ENCODE results near the gene SLC6A11. TPM values are rescaled to one million over a fixed set of nuclear protein-coding genes. Genes with fewer than 3 reads are reported as not detected.
A peak's percentile ranks its signal among the peaks of the same experiment; 100 is the strongest.

Gene SLC6A11
- total RNA-seq, 4 donors from 2014 or later, result 0.21 to 1.4 TPM; not detected in 2

DNA sequence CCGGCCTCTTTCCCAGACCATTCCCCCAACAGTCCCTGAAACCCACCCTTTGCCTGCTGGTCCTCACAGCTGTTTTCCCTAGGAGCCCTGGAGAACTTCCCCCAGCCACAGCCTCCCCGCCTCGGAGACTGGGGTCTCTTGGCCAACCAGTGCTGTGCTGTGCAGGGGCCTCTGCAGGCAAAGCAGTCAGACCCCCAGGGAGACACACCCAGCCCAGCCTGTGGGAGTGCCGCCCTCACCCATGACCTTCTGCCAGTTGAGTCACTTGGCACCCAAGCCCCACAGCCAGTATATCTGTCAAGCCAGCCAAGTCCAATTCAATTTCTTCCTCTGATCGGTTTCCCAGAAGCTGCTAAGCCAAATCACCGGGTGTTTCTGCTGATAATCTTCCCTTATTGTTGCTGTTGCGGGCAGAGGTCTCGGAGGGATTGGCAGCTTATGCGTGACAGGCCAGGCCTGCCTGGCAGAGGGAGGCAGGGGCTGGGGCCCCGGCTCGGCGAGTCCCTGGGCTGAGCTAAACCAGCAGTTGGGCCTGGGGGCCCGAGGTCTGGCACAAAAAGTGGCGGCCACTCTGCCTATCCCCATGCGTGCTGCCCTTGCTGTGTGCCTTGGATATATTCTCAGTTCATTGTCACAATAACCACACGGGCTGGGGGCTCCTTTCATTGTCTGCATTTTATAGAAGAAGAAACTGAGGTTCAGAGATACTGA is 110.9 kb downstream of the SLC6A11 start:
- no peak overlapping the region for H3K4me3 ChIP-seq
- H3K27me3 ChIP-seq, result no peaks in the 10 kb centered on the region
- H3K9me3 ChIP-seq, result no peaks in the 10 kb centered on the region
- H3K4me1 ChIP-seq, result no peaks in the 10 kb centered on the region
- no peak overlapping the region for H3K27ac ChIP-seq
- intact Hi-C loops (cut with DNase I; ENCODE audit: low total_unique reads), result no loop called here
- no peak for DNase-seq
- no peaks in the 10 kb centered on the region for H3K36me3 ChIP-seq
- TF ChIP-seq POLR2A (IDR thresholded peaks at IDR 0.05), result no peak
- TF ChIP-seq, protein P1, sequence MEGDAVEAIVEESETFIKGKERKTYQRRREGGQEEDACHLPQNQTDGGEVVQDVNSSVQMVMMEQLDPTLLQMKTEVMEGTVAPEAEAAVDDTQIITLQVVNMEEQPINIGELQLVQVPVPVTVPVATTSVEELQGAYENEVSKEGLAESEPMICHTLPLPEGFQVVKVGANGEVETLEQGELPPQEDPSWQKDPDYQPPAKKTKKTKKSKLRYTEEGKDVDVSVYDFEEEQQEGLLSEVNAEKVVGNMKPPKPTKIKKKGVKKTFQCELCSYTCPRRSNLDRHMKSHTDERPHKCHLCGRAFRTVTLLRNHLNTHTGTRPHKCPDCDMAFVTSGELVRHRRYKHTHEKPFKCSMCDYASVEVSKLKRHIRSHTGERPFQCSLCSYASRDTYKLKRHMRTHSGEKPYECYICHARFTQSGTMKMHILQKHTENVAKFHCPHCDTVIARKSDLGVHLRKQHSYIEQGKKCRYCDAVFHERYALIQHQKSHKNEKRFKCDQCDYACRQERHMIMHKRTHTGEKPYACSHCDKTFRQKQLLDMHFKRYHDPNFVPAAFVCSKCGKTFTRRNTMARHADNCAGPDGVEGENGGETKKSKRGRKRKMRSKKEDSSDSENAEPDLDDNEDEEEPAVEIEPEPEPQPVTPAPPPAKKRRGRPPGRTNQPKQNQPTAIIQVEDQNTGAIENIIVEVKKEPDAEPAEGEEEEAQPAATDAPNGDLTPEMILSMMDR (IDR thresholded peaks at IDR 0.05), result no peak

DNA sequence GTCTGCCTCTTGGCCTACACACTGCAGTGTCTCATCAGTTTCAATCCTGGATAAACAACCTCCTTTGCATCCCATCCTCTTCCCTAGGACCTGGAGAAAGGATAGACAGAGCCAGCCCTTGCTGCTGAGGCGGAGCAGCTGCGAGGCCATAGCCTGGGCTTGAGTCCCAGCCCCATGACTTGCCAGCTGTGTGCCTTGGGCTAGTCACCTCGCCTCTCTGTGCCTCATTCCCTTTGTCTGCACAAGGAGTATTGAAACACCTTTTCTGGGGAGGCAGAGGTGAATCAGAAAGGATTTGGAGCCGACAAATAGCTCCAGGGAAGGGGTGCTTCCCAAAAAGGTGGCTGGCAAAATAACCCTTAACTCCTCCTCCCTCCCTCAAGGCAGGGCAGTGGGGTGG is 111.5 kb downstream of the SLC6A11 start:
- no peaks in the 10 kb centered on the region for H3K9me3 ChIP-seq
- TF ChIP-seq, protein P1 (IDR thresholded peaks at IDR 0.05), result no peak
- TF ChIP-seq POLR2A (IDR thresholded peaks at IDR 0.05), result no peak
- H3K4me3 ChIP-seq, result no peak overlapping the region
- intact Hi-C loops (cut with DNase I; ENCODE audit: low total_unique reads), result no loop called here
- H3K4me1 ChIP-seq, result no peaks in the 10 kb centered on the region
- no peak overlapping the region for H3K27ac ChIP-seq
- H3K36me3 ChIP-seq, result no peaks in the 10 kb centered on the region
- peak in 1 of 2 donors; percentile 35 for DNase-seq
- no peaks in the 10 kb centered on the region for H3K27me3 ChIP-seq

DNA sequence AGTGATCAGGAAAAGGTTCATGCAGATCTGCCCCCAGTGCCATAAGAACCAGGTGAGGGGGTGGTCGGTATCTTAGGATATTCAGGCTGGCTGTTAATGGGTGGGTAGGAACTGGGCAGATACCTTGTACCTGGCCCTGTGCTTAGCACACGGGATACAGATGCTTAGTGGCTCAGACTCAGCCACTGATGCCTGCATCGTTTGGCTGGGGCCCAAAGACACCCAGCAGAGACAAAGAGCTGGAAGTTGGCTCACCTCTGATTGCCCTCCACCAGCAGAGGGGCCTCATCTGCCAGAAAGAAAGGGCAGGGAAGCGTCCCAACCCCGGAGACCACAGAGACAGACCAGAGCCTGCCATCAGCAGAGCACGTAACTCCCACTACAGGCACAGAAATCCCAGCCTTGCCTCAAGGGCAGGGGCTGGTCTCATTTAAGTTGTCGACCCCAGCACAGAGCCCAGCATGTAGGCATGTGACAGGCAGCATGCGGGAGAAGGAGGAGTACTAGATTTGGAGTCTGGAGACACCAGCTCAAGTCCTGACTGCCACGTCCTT is 112.5 kb downstream of the SLC6A11 start:
- Histone ChIP-seq H3K4me3 (no peak overlapping the region), H3K27ac (no peak overlapping the region), H3K36me3 (no peaks in the 10 kb centered on the region), H3K4me1 (no peaks in the 10 kb centered on the region), H3K27me3 (no peaks in the 10 kb centered on the region), H3K9me3 (no peaks in the 10 kb centered on the region)
- no peak for TF ChIP-seq POLR2A (IDR thresholded peaks at IDR 0.05)
- TF ChIP-seq, protein P1 (IDR thresholded peaks at IDR 0.05), result no peak
- DNase-seq, result no peak
- intact Hi-C loops (cut with DNase I; ENCODE audit: low total_unique reads), result no loop called here

DNA sequence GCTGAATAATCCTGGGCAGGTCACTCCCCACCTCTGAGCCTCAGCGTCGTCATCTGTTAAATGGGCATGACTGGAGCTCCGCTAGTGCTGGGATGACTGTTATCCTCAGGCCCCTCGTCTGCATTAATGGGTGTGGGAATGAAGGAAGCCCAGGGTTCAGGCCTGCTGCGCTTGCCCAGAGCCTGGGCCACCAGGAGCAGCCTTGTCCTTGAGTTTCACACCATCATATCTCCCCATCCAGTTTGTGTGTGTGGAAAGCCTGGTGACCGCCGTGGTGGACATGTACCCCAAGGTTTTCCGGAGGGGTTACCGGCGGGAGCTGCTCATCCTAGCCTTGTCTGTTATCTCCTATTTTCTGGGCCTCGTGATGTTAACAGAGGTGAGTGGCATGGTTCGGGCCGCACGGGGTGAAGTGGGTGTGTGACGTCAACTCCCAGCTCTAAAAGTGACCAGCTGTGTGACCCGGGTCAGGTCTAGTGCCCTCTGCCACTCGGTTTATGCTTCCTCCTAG is 113.0 kb downstream of the SLC6A11 start:
- intact Hi-C loops (cut with DNase I; ENCODE audit: low total_unique reads), result no loop called here
- Histone ChIP-seq H3K36me3 (no peaks in the 10 kb centered on the region), H3K27ac (no peak overlapping the region), H3K4me1 (no peaks in the 10 kb centered on the region), H3K27me3 (no peaks in the 10 kb centered on the region), H3K4me3 (no peak overlapping the region), H3K9me3 (no peaks in the 10 kb centered on the region)
- no peak for TF ChIP-seq POLR2A (IDR thresholded peaks at IDR 0.05)
- TF ChIP-seq, protein P1 (IDR thresholded peaks at IDR 0.05), result no peak
- no peak for DNase-seq

DNA sequence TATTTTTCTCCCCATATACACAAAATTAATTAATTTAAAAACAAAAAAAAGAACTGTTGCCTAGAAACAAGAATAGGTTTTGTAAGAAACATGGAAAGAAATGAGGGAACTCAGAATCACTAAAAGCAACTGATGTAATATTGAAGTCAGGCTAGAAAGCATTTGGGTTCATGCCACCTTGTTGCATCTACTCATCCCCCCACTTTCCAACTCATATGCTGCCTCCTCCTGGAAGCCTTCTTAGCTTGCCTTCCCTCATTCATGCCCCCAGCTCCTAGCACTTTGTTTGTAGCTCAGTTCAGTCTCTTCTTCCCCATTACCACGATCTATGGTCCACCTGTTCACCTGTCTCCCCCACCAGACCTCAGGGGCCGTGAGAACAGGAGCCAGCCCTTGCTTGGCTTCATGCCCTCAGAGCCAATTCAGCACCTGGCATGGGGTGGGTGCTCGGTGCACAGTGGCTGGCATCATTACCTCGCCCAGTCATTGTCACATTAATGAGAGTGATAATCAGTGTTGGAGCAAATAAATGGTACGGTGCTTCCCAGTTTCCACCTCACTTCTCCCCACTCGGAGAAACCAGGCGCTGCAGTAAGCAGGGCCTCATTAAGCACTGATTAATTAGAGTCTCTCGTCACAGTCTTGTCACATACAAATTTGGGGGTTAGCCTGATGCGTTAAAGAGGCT is 114.1 kb downstream of the SLC6A11 start:
- Histone ChIP-seq H3K4me1 (no peaks in the 10 kb centered on the region), H3K4me3 (no peak overlapping the region), H3K27me3 (no peaks in the 10 kb centered on the region), H3K36me3 (no peaks in the 10 kb centered on the region), H3K9me3 (no peaks in the 10 kb centered on the region), H3K27ac (no peak overlapping the region)
- TF ChIP-seq, protein P1 (IDR thresholded peaks at IDR 0.05), result no peak
- no peak for TF ChIP-seq POLR2A (IDR thresholded peaks at IDR 0.05)
- peak in 1 of 2 donors; percentile 6 for DNase-seq
- intact Hi-C loops (cut with DNase I; ENCODE audit: low total_unique reads), result no loop called here

Measured in uterus (tissue), 4 donors.